HG03575 (cell line): Measurements from ENCODE around the gene WNT6.
"Not testable (repeated sequence)": the region's sequence is repeated elsewhere in the genome, so short reads cannot be mapped to it uniquely, and the experiment has no call there.

ENCODE experiments used
- ATAC-seq: cut with Tn5 transposase; IDR thresholded peaks from one replicate; pipeline ENCODE4 v1.9.1; 2021; ENCODE audit not compliant: unreplicated experiment, insufficient number of reproducible peaks, low FRiP score; ENCODE audit errors: extremely low read depth

The WNT6 gene

GRCh38 chr2:218828477-218828778 lies 31.2 kb upstream of the WNT6 start:
- ATAC-seq: no peak

- ATAC-seq: no peak
Observed at GRCh38 chr2:218829868-218830451, 29.6 kb upstream of the WNT6 start.

- ATAC-seq: no peak
Observed at GRCh38 chr2:218830526-218831306, 28.9 kb upstream of the WNT6 start.

- ATAC-seq: no peak
Observed at GRCh38 chr2:218831378-218831990, 28.1 kb upstream of the WNT6 start, which contains the start of gene PRKAG3. TSS of gene PRKAG3 (minus strand) at chr2:218831803.

- no peak for ATAC-seq
Observed at GRCh38 chr2:218832081-218832480, 27.5 kb upstream of the WNT6 start.

GRCh38 chr2:218832520-218832919 lies 27.1 kb upstream of the WNT6 start:
- no peak for ATAC-seq

DNA sequence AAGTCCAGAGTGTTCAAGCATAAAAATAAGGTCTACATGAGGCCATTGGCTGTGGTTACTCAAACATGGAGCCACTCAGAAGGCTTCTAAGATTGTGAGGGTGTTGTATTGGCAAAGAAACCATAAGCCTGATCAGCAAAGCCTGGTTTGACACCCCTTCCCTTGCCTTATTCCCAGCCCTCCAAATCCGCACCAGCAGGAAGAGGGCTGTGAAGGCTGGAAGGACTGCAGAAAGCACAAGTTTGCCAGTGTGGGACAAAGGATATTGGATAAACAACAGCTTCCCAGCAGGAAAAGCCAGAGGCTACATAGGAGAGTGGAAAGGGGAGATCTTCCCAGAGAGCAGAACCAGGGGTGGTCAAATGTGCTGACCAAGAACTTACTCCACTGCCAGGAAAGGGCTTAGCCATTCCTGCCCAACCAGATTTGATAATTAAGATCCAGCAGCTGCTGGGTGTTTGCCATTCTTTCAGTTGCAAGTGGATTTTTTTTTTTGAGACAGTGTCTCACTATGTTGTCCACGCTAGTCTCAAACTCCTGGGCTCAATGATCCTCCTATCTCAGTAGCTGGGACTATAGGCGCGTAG lies 26.5 kb upstream of the WNT6 start:
- ATAC-seq: no peak

GRCh38 chr2:218834685-218835084 lies 24.9 kb upstream of the WNT6 start:
- ATAC-seq: no peak

- no peak for ATAC-seq
Observed at GRCh38 chr2:218837495-218837894, 22.1 kb upstream of the WNT6 start.

DNA sequence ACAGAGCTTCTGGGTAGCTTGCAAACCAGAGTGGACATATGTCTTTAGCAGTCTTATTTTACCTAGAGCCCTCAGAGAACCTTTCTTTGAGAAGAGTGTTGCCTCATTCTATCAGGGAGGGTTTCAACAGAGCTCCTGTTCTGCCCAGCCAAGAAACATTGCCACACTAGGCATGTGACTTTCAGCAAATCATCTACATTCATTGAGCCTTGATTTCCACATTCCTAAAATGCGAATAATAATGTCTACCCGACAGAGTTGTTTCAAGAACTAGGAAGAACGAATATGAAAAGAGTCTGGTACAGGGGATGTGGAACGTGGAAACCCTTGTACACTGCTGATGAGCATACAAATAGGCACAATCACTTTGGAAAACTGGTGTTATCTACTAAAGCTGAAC lies 20.2 kb upstream of the WNT6 start:
- ATAC-seq: no peak

DNA sequence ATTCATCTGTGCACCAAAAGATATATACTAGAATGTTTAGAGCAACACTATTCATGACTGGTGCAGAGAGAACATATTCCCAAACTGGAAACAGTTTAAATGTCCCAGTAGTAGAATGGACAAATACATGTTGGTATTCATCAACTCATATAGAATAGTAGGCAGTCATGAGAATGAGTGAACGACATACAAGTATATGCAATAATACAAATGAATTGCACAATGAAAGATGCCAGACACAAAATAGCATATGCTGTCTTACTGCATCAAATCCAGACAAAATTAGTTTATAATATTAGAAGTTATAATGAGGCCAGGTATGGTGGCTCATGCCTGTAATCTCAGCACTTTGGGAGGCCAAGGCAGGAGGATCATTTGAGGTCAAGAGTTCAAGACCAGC lies 19.7 kb upstream of the WNT6 start:
- ATAC-seq: no peak

DNA sequence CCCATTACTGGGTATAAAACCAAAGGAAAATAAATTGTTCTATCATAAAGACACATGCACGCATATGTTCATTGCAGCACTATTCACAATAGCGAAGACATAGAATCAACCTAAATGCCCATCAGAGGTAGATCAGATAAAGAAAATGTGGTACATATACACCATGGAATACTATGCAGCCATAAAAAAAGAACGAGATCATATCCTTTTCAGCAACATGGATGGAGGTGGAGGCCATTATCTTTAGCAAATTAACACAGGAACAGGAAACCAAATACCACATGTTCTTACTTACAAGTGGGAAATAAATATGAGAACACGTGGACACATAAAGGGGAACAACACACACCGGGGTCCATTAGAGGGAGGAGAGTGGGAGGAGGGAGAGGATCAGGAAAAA lies 15.3 kb upstream of the WNT6 start:
- ATAC-seq: not testable (repeated sequence)

GRCh38 chr2:218846963-218847362 lies 12.6 kb upstream of the WNT6 start:
- not testable (repeated sequence) for ATAC-seq

DNA sequence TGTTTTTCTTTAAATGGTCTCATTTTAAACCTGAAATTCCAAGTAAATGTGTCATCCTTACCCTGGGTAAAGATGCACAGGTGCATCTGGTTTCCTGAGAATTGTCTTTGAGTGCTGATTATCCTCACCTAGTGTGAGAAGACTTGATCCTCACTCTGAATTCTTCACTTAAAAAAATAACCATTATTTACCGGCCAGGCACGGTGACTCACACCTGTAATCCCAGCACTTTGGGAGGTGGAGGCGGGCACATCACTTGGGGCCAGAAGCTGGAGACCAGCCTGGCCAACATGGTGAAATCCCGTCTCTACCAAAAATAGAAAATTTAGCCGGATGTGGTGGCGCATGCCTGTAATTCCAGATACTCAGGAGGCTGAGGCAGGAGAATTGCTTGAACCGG lies 9.9 kb upstream of the WNT6 start:
- ATAC-seq: no peak

- ATAC-seq: no peak
Observed at GRCh38 chr2:218850796-218851195, 8.8 kb upstream of the WNT6 start.

GRCh38 chr2:218851286-218851685 lies 8.3 kb upstream of the WNT6 start:
- ATAC-seq: no peak

DNA sequence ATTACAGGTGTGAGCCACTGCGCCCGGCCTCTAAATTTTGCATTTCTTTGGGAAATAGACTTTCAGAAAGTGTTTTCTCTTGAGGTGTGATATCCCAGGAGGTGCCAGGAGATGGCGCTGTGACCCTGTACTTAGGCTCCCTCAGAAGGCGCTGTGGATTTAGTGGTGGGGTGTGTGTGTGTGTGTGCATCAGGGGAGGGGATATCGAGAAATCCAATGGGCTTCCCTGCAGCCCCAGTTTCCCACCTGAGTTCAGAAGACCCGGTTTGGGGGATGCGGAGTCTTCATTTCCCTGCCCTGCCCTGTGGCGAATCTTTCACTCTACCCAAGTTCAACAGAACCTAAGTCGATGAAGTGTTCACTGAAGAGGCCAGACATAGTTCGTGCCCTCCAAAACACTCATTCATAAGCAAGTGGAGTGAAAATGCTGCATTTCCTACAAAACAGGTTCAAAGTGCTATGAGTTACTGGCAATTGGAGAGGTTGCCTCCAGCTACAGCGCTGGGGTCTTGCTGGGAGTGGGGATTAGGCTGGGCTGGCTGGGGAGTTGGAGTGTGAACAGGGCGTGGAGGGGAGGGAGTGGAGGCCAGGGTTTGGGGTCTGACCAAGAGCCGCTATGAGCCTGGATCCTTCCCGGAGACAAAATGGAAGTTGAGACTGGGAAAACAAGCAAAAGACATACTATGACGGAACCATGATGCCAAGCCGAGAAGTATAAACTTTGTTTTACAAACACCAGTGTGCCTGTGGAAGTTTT lies 6.5 kb upstream of the WNT6 start:
- no peak for ATAC-seq

DNA sequence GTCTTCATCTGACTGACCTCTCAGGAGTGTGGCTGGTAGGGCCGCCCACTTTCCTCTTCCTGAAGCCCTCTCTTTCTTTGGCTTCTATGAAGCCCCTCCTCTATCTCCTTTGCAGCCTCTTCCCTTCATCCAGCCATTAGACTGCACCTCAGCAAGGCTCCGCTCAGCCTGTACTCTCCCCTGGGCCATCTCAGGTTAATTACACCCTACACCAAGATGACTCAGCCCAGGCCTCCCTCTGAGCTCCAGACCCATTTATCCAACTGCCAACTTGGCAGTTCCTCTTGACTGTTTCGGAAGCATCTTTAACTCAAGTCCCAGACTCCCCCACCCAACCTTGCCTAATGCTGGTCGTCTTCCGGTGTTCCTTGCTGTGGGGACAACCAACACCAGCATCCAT lies 5.8 kb upstream of the WNT6 start:
- no peak for ATAC-seq

- ATAC-seq: no peak
Observed at GRCh38 chr2:218854860-218855259, 4.7 kb upstream of the WNT6 start.
